Measurements from ENCODE around the gene ZNF471.

ZNF471 gene

GRCh38 chr19:56577719-56578602 lies 70.3 kb downstream of the ZNF471 start:
- DNase-seq, result no peak

Data from activated CD8-positive, alpha-beta memory T cell treated with anti-CD3 and anti-CD28 coated beads, Interleukin-2, amount 50 U/mL, for 48 hours (primary cell).